Stimulated activated CD8-positive, alpha-beta memory T cell treated with anti-CD3 and anti-CD28 coated beads, Interleukin-12 subunit alpha, Interleukin-12 subunit beta, amount 100 ng/mL, for 1 hour (primary cell): ENCODE data around the gene CNBP.
"Not testable (repeated sequence)": the region's sequence is repeated elsewhere in the genome, so short reads cannot be mapped to it uniquely, and the experiment has no call there.

Experiments
- DNase-seq: peaks from one replicate; pipeline ENCODE4 v3.0.0-alpha.2; 2020; ENCODE audit warnings: low read depth

Gene CNBP

GRCh38 chr3:129183569-129184395 lies at the start of gene CNBP:
Gene CNBP (minus strand): TSS chr3:129183896. CDS start chr3:129171757, 12,139 bp downstream.
- peak; percentile 83 for DNase-seq

DNA sequence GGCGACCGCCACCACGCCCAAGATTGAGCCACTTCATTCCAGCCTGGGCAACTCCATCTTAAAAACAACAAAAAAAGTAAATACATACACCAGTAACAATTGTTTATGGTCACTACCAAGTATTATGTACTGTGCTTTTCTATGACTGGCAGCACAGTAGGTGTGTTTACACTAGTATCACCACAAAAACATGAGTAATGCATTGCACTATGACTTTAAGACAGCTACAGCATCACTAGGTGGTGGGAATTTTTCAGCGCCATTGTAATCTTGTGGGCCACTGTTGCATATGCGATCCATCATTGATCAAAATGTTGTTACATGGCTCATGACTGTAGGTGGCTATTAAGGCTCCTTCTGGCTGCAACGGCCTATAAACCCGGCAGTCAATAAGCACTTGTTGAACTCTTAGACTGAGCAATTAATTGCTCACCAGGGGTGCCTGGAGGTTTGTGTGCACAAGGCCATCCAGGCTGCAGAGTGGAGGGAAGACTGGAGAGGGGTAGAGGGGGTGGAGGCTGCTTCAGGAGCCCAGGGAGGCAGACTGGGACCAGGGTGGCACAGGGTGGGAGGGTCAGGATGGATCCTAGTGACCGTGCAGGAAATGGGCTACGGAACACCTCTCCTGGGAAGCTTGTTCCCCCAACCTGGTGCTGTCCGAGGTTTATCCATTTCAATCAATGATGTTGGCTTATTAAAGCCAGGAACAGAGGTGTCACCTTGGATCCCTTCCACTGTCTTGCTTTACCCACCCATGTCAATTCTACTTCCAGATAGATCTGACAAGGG lies 47.8 kb upstream of the CNBP start:
- DNase-seq, result no peak

DNA sequence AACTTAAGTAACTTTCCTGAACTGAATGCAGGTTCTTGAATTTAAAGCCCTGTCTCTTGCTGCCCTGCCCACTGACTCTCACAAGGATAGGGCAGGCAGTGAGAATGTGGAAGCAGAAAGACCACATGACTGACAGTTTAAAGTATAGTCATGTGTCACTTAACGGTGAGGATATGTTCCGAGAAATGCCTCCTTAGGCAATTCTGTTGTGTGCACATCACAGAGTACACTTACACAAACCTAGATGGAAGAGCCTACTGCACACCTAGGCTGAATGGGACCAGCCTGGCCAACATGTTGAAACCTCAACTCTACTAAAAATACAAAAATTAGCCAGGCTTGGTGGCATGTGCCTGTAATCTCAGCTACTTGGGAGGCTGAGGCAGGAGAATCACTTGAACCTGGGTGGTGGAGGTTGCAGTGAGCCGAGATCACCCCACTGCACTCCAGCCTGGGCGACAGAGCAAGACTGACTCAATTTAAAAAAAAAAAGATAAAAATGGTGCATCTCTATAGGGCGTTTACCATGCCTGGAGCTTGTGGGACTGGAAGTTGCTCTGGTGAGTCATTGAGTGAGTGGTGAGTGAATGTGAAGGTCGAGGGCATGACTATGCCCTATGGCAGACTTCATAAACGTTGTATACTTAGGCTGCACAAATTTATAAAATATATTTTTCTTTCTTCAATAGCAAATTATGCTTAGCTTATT lies 46.8 kb upstream of the CNBP start:
- DNase-seq, result no peak

GRCh38 chr3:129228891-129229585 lies 45.3 kb upstream of the CNBP start:
- no peak for DNase-seq

- DNase-seq, result no peak
Observed at GRCh38 chr3:129226374-129226773, 42.7 kb upstream of the CNBP start.

- DNase-seq, result no peak
Observed at GRCh38 chr3:129224984-129225393, 41.3 kb upstream of the CNBP start.

- DNase-seq, result not testable (repeated sequence)
Observed at GRCh38 chr3:129224387-129224786, 40.7 kb upstream of the CNBP start.

DNA sequence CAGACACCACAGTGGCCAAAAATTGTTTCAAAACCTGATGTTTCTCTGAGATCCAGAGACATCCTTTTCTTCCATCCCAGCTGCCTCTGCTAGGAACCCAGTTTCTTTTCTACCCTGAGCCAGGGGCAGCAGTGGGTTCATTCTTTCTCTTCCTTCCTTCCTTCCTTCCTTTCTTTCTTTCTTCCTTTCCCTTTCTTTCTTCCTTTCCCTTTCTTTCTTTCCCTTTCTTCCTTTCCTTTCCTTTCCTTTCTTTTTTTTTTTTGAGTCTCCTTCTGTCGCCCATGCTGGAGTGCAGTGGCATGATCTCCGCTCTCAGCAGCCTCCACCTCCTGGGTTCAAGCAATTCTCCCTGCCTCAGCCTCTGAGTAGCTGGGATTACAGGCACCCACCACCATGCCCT lies 35.0 kb upstream of the CNBP start:
- no peak for DNase-seq

GRCh38 chr3:129213238-129213637 lies 29.5 kb upstream of the CNBP start:
- no peak for DNase-seq

DNA sequence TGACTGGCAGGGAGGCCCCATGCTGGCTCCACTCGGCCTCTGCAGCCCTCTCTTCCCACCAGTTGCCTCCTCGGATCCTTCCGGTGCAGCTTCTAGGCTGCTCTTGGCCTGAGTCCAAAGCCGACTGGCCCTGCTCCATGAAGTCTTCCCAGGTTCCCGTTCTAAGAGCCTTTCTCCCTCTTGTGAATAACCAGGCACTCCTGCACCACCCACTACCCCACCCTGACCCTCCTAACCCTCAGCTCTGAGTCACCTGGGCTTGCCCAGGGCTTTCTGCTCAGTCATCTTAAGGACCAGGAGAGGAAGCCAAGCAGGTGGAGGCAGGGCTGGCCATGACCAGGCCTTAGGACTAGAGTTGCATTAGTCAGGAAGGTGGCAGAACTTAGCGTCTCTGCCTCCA lies 28.1 kb upstream of the CNBP start:
- DNase-seq, result no peak

GRCh38 chr3:129211345-129211744 lies 27.6 kb upstream of the CNBP start:
- no peak for DNase-seq

GRCh38 chr3:129207479-129207878 lies 23.8 kb upstream of the CNBP start:
- no peak for DNase-seq

GRCh38 chr3:129205109-129205832 lies 21.6 kb upstream of the CNBP start:
- no peak for DNase-seq

DNA sequence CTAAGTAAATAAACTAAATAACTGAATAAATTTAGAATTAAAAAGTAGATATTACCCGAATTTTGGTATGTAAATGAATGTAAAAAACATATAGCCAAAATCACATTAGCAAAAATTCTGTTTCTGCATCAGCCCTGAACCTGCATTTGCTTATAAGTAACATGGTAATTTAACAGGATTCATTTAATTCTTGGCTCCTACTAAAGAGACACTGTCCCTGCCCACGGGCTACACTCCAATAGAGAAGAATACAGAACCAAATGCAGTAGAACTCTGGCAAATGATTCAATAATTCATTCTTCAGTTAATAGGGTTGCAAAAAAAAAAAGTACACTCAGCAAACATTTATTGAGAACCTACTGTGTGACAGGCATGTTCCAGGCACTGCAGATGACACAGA lies 20.8 kb upstream of the CNBP start:
- DNase-seq, result no peak

GRCh38 chr3:129199366-129199765 lies 15.7 kb upstream of the CNBP start:
- DNase-seq, result no peak

DNA sequence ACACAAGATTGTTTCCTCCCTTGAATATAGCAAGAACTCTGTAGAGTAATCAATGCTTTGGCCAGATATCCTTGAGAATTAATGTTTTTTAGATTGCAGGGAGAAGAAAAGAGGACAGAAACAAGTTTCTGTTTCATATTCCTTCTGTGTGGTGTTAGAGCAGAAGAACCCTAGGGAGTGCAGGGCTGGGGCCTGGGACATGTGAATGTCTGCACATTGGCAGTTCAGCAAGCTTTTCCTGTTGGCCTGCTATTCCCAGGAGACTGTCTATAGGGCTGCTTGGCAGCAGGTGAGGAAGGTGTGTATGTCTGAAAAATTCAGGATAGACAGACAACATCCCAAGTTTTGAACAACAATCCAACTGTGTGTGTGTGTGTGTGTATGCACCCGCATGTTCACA lies 13.6 kb upstream of the CNBP start:
- DNase-seq, result no peak

DNA sequence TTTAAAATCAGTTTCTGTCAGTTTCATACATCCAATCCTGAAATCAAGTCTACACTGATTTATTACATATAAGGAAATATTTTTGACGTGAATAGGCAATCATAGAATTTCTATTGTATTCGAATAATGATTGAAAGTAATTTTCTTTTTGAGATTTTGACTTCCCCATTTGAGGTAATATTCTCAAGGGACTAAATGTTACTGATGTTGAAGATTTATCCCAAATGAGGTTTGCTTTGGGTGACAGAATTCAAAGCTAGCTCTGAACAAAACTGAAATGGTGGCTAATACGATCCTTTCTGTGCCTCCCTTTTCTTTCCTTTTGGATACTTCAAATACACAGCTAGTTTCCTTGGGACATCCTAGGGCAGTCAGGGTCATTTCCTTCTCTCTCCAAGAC lies 12.9 kb upstream of the CNBP start:
- DNase-seq, result no peak

GRCh38 chr3:129195731-129196256 lies 12.1 kb upstream of the CNBP start:
- no peak for DNase-seq

GRCh38 chr3:129189793-129190192 lies 6.1 kb upstream of the CNBP start:
- DNase-seq, result not testable (repeated sequence)

DNA sequence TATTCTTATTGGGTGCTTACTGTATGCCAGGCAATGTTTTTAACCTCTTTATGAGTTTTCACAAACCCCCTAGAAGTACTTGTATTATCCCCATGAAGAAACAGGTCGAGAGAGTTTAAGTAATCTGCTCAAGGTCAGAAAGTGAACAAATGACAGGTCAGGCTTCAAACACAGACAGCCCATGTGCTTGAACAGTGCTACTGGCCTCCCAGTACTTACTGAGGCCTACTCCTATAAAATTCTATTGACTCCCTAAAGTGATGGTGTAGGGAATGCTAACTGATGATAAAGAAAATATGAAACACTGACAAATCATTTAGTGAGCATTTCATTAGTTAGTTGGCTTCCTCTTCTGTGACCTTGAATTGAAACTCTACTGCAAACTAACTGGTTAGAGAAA lies 4.2 kb upstream of the CNBP start:
- no peak for DNase-seq

- no peak for DNase-seq
Observed at GRCh38 chr3:129185783-129186182, 2.1 kb upstream of the CNBP start.
